ENCODE measurements around the gene BHLHE40. TPM values are rescaled to one million over a fixed set of nuclear protein-coding genes. Genes with fewer than 3 reads are reported as not detected.

The BHLHE40 gene
- total and polyA plus RNA-seq, 2 of the 4 experiments (the other 2 are of a cell fraction) = 22.8 to 31.8 TPM

DNA sequence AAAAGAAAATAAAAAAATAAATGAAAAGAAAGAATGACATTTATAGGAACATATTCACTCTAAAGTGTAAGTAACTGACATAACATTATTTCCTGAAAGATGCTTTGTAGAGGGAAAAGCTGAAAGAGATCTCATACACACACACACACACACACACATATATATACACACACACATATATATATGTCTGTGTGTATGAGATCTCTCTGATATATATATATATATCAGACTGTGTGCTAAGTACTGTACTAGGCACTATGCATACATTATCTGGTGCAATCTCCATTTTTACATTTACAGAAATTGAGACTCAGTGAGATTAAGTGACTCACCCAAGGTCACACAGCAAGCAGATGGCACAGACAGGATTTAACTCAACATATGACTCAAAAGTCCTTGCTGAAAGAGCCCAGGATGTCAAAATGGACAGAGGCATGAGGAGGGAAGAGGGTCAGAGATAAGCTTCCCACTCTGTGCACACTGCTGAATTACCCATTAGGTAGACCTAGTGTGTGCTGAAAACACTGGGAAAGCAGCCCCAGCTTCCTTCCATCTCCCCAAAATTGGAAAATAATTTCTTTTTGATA, 15.0 kb downstream of the BHLHE40 start:
- ChIA-PET CTCF (interaction anchor here (0.6 to 1.2 kb wide), 2 partner anchors 28 to 533 kb away, joined by 3 read pairs; no protein-coding TSS in a partner anchor), POLR2A (ENCODE audit: unreplicated experiment) (no interaction called here)
- H4K91ac ChIP-seq (ENCODE audit: insufficient read depth, low read depth, low read length) = 0 out of 2 replicates have a peak overlapping the region, but pooled peaks have one; percentile 36
- BruUV-seq (replicated peaks) = no TSS peak
- peaks cover 13% of the 10 kb centered on the region for H3K4me1 ChIP-seq (ENCODE audit: control insufficient read depth, insufficient read depth, low read length)
- peak overlapping the region; percentile 73; the same call in 1 of the 2 replicates for H2AK5ac ChIP-seq (ENCODE audit: low read depth, low read length)
- peak overlapping the region; percentile 54; the same call in 1 of the 2 replicates for H4K5ac ChIP-seq (ENCODE audit: low read depth, low read length)
- 0 out of 2 replicates have a peak overlapping the region, but pooled peaks have one; percentile 67 for H3K23ac ChIP-seq (ENCODE audit: low read depth, low read length)
- peak overlapping the region; percentile 74 for H2AK9ac ChIP-seq (replicated peaks; ENCODE audit: low read depth, low read length, poor library complexity)
- H3K14ac ChIP-seq (replicated peaks; ENCODE audit: low read depth, low read length) = peak overlapping the region; percentile 57
- TF ChIP-seq FOS (IDR thresholded peaks at IDR 0.05; ENCODE audit: low read depth, low read length) (peak; percentile 83), RFX5 (IDR thresholded peaks at IDR 0.05; ENCODE audit: low read depth, low read length) (no peak), NFE2L2 (IDR thresholded peaks at IDR 0.05; ENCODE audit: low read depth, low read length) (no peak), RCOR1 (IDR thresholded peaks at IDR 0.05; ENCODE audit: insufficient replicate concordance, low read length) (no peak), MAZ (IDR thresholded peaks at IDR 0.05; ENCODE audit: borderline replicate concordance, low read depth, low read length) (no peak), RAD21 (IDR thresholded peaks at IDR 0.05; ENCODE audit: low read length) (no peak), CEBPB (IDR thresholded peaks at IDR 0.05; ENCODE audit: low read depth, low read length) (peak; percentile 70), POLR2A (IDR thresholded peaks at IDR 0.05; ENCODE audit: low read depth, low read length) (no peak), MXI1 (IDR thresholded peaks at IDR 0.05; ENCODE audit: borderline replicate concordance, low read depth, low read length) (no peak), BHLHE40 (IDR thresholded peaks at IDR 0.05; ENCODE audit: low read depth, low read length) (peak; percentile 32; the same call in 1 of the 2 replicates)
- TF ChIP-seq, protein P1, sequence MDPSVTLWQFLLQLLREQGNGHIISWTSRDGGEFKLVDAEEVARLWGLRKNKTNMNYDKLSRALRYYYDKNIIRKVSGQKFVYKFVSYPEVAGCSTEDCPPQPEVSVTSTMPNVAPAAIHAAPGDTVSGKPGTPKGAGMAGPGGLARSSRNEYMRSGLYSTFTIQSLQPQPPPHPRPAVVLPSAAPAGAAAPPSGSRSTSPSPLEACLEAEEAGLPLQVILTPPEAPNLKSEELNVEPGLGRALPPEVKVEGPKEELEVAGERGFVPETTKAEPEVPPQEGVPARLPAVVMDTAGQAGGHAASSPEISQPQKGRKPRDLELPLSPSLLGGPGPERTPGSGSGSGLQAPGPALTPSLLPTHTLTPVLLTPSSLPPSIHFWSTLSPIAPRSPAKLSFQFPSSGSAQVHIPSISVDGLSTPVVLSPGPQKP (IDR thresholded peaks at IDR 0.05; ENCODE audit: borderline replicate concordance, low read depth, low read length) = no peak
- TF ChIP-seq, protein P2, sequence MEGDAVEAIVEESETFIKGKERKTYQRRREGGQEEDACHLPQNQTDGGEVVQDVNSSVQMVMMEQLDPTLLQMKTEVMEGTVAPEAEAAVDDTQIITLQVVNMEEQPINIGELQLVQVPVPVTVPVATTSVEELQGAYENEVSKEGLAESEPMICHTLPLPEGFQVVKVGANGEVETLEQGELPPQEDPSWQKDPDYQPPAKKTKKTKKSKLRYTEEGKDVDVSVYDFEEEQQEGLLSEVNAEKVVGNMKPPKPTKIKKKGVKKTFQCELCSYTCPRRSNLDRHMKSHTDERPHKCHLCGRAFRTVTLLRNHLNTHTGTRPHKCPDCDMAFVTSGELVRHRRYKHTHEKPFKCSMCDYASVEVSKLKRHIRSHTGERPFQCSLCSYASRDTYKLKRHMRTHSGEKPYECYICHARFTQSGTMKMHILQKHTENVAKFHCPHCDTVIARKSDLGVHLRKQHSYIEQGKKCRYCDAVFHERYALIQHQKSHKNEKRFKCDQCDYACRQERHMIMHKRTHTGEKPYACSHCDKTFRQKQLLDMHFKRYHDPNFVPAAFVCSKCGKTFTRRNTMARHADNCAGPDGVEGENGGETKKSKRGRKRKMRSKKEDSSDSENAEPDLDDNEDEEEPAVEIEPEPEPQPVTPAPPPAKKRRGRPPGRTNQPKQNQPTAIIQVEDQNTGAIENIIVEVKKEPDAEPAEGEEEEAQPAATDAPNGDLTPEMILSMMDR (conservative IDR thresholded peaks at IDR 0.05; ENCODE audit: low read depth, low read length) = no peak
- DNase-seq (peak; percentile 81), ATAC-seq (ENCODE audit: low read depth) (peak; percentile 40)
- peak overlapping the region; percentile 14; the same call in 1 of the 2 replicates for H3K56ac ChIP-seq (ENCODE audit: extremely low read depth, insufficient read depth, low read length)
- H3K9me1 ChIP-seq (ENCODE audit: insufficient read depth, low read length) = peaks cover 19% of the 10 kb centered on the region
- H3K27me3 ChIP-seq (ENCODE audit: control insufficient read depth, insufficient read depth, low read length) = no peaks in the 10 kb centered on the region
- no peak overlapping the region; the same call in 1 of the 2 replicates for H3K27ac ChIP-seq (ENCODE audit: insufficient read depth, low read length)
- no peaks in the 10 kb centered on the region for H3K79me1 ChIP-seq (ENCODE audit: low read depth in 1 of 2, low read length in 2 of 2)
- in situ Hi-C loops (cut with MboI; ENCODE audit: low sequenced_read_pairs) (no loop called here), dilution Hi-C loops (cut with HindIII; ENCODE audit: low sequenced_read_pairs, unreplicated experiment) (no loop called here), intact Hi-C loops (cut with micrococcal nuclease) (no loop called here)
- no peak overlapping the region for H3K4me3 ChIP-seq (ENCODE audit: insufficient read depth, low read depth, low read length)
- H3K4me2 ChIP-seq (ENCODE audit: low read depth, low read length) = no peak overlapping the region
- no peaks in the 10 kb centered on the region for H3K9me3 ChIP-seq (ENCODE audit: control insufficient read depth, insufficient read depth, low read length)
- H3K18ac ChIP-seq (ENCODE audit: low read depth, low read length) = peak overlapping the region; percentile 53; the same call in 1 of the 2 replicates
- H2BK15ac ChIP-seq (ENCODE audit: low read depth, low read length) = peak overlapping the region; percentile 59; the same call in 2 of the 3 replicates
- H4K20me1 ChIP-seq (ENCODE audit: insufficient read depth, low read length) = no peaks in the 10 kb centered on the region; the same call in 1 of the 2 replicates
- H3K9ac ChIP-seq (ENCODE audit: low read depth, low read length) = no peak overlapping the region
- H2AFZ ChIP-seq (replicated peaks; ENCODE audit: low read length, poor library complexity) = no peak overlapping the region
- peak overlapping the region; percentile 74 to 95; a peak in 3 of 4 replicates for H4K8ac ChIP-seq (ENCODE audit: low read depth in 2 of 2, low read length in 2 of 2)
- peak overlapping the region; percentile 100 for H2BK120ac ChIP-seq (ENCODE audit: low read depth, low read length)
- peak overlapping the region; percentile 98 for H2BK5ac ChIP-seq (ENCODE audit: low read depth, low read length, poor library complexity, severe bottlenecking)
- peak overlapping the region; percentile 69 for H3K4ac ChIP-seq (ENCODE audit: low read depth, low read length)
- peak overlapping the region; percentile 99; the same call in 1 of the 2 replicates for H2BK20ac ChIP-seq (ENCODE audit: low read depth, low read length)
- no peaks in the 10 kb centered on the region for H3K36me3 ChIP-seq (ENCODE audit: control insufficient read depth, insufficient read depth, low read length)

All from IMR-90 (cell line).